ENCODE results near the gene HNRNPUL1. TPM values are rescaled to one million over a fixed set of nuclear protein-coding genes. Genes with fewer than 3 reads are reported as not detected.

The HNRNPUL1 gene
- total RNA-seq, 1 donor from 2014 or later, result 131 TPM

DNA sequence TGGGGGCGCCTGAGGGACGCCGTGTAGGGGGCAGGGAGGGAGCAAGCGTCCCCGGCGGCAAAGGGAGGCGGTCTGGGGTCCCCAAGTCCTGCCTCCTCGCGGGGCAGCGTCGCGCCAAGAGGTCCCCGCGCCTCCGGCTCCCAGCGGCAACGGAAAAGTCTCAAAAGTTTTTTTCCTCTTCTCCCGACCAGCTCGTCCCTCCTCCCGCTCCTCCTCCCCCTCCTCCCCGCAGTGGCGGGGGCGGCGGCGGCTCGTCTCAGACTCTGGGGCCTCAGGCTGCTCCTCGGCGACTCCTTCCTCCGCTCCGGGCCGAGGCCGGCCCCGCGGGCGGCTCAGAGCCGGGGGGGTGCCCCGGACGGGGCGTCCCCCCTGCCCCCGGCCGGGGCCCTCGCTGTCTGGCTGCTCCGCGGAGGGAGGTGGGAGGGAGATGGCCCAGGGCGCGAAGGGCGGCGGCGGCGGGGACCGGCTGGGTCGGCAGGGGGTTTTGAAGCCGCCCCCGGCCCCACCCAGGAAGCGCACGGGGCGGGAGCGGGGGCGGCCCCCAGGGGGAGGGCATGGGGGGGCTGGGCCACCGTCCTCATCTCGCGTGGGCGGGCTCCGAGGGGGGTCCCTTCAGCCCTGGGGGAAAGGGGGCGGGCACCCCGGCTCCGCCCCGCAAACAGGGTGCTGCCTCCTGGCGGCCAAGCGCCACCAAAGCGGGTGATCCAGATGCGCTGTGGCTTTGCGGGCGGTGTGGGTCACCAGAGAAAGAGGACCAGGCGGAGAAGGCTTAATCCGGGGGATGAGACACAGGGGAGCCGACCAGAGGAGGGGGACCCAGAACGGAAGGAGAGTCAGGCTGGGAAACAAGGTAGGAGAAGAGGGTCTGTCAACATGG is 89.5 kb downstream of the HNRNPUL1 start, which contains the start of gene TGFB1:
TGFB1 (minus strand) TSS at position 457 of the 877 bp plus-strand sequence. CDS start 878 bp downstream, outside the sequence.
- peak; percentile 54 for DNase-seq (ENCODE audit: low read depth)

GRCh38 chr19:41354343-41354953 is 90.3 kb downstream of the HNRNPUL1 start:
- DNase-seq (ENCODE audit: low read depth), result no peak

- no peak for DNase-seq (ENCODE audit: low read depth)
Observed at GRCh38 chr19:41355035-41355434, 90.9 kb downstream of the HNRNPUL1 start.

GRCh38 chr19:41355802-41356201 is 91.6 kb downstream of the HNRNPUL1 start:
- DNase-seq (ENCODE audit: low read depth), result no peak

DNA sequence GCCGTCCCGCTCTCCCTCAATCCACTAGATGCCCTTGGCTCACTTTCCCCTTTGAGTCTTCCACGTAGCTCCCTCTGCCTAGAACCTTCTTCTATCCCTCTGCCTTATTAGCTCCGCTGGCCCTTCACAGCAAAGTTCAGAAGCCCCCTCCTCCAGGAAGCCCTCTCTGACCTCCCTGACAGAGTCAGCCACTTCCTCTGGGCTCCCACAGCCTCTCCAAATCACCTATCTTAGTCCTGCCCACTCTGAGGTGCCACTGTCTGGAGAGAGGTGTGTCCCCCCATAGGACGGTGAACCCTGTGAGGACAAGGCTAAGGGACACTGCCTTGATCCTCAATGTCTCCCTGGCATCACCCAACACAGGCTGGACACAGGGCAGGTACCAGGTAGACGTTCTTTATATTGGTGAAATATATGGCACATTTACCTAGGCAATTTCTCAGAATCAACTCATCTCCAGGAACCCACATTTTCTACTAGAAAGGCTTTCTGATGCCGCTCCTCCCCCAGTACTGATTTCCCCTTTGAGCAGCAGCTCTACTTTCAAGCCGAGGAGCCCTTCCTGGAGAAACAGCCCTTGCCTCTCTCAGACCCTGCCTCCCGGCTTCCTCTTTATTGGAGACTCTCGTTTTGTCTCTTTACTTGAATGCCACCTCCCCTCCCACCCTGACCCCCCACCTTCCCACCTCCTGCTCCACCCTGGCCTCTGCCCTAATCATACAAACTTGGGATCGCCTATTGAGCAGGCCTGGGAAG is 93.0 kb downstream of the HNRNPUL1 start:
- DNase-seq (ENCODE audit: low read depth), result no peak

Other genes with a start within 250 kb of the HNRNPUL1 start
- gene CYP2A13, start 175.9 kb upstream of the HNRNPUL1 start, total RNA-seq, result not detected in 2 replicates
- gene CYP2F1, start 149.9 kb upstream of the HNRNPUL1 start, total RNA-seq, result not detected in 2 replicates
- gene CYP2S1, start 71.2 kb upstream of the HNRNPUL1 start, total RNA-seq, result 2.2 and 3.1 TPM in 2 replicates
- 151 and 220 TPM in 2 replicates for gene AXL, start 45.1 kb upstream of the HNRNPUL1 start, total RNA-seq
- gene CCDC97, start 45.8 kb downstream of the HNRNPUL1 start, total RNA-seq, result 5.2 and 15.0 TPM in 2 replicates
- gene TGFB1, start 89.5 kb downstream of the HNRNPUL1 start, total RNA-seq, result 4.9 and 44.8 TPM in 2 replicates
- gene B9D2, start 99.8 kb downstream of the HNRNPUL1 start, total RNA-seq, result 7.4 and 10.1 TPM in 2 replicates
- gene TMEM91, start 112.2 kb downstream of the HNRNPUL1 start, total RNA-seq, result 3.0 and 9.0 TPM in 2 replicates
- 5.2 and 8.2 TPM in 2 replicates for gene EXOSC5, start 133.0 kb downstream of the HNRNPUL1 start, total RNA-seq
- gene BCKDHA, start 133.4 kb downstream of the HNRNPUL1 start, total RNA-seq, result 35.9 and 73.1 TPM in 2 replicates
- gene B3GNT8, start 163.0 kb downstream of the HNRNPUL1 start, total RNA-seq, result 0.87 and 2.1 TPM in 2 replicates
- gene DMAC2, start 175.5 kb downstream of the HNRNPUL1 start, total RNA-seq, result 39.8 and 58.4 TPM in 2 replicates
- gene ERICH4, start 178.8 kb downstream of the HNRNPUL1 start, total RNA-seq, result not detected in 2 replicates

Data from renal cortical epithelial cell (primary cell).